Endothelial cell of umbilical vein (primary cell): ENCODE results near the gene NAV2. TPM values are rescaled to one million over a fixed set of nuclear protein-coding genes. Genes with fewer than 3 reads are reported as not detected.

Experiments used
- BruUV-seq: library from RNA; stranded (reverse); fragments of 400-500 nt; replicated peaks from 2 replicates; lab custom pipeline; 2021; lab: Mats Ljungman, UMichigan
- CTCF ChIA-PET: fragments of 300-600, 350-600 bp; sonication (Branson Sonifier 250); formaldehyde crosslinking; loops from one replicate; lab custom pipeline; 2021; ENCODE audit warnings: antibody characterized with exemption, inconsistent platforms; lab: Charles Lee
- POLR2A ChIA-PET: fragments of 300-600, 350-600 bp; sonication (Branson Sonifier 250); formaldehyde crosslinking; loops from one replicate; lab custom pipeline; 2021; ENCODE audit warnings: antibody characterized with exemption, inconsistent platforms; lab: Charles Lee
- DNase-seq: peaks from one replicate; pipeline ENCODE4 v3.0.0-alpha.2; 2011; ENCODE audit warnings: low read depth, low spot score
- FAIRE-seq: peaks from 2 replicates; lab custom pipeline; 2011; peaks lifted over from hg19 to GRCh38; lab: Jason Lieb, UNC
- H2AFZ ChIP-seq: 2 replicates; pipeline ENCODE4 v1.6.0; 2012; ENCODE audit warnings: low read depth, low read length, control low read depth, inconsistent platforms
- H3K27ac ChIP-seq: 2 replicates; pipeline ENCODE4 v1.5.1; 2011; ENCODE audit warnings: low read depth, mild to moderate bottlenecking, control low read depth, low read length, moderate library complexity; ENCODE audit not compliant: insufficient read depth
- H3K27me3 ChIP-seq, 2 experiments: 2 replicates each; pipeline versions ENCODE4 v1.6.0 to v1.6.1; 2011; ENCODE audit warnings: low read length in 2 of 2, mixed read lengths in 1 of 2; ENCODE audit not compliant: control insufficient read depth in 2 of 2, insufficient read depth in 2 of 2
- H3K36me3 ChIP-seq, 2 experiments: 2 replicates in 1 of 2; 3 replicates in 1 of 2; pipeline ENCODE4 v1.5.1; 2011; ENCODE audit warnings: low read length in 2 of 2, mild to moderate bottlenecking in 1 of 2, moderate library complexity in 1 of 2; ENCODE audit not compliant: control insufficient read depth in 2 of 2, insufficient read depth in 2 of 2; ENCODE audit errors: extremely low read depth in 1 of 2
- H3K4me1 ChIP-seq: 3 replicates; pipeline ENCODE4 v1.5.1; 2011; ENCODE audit warnings: mild to moderate bottlenecking, low read length; ENCODE audit not compliant: control insufficient read depth, insufficient read depth; ENCODE audit errors: extremely low read depth
- H3K4me2 ChIP-seq: 2 replicates; pipeline ENCODE4 v1.6.1; 2011; ENCODE audit warnings: low read length, control low read depth, mixed read lengths; ENCODE audit not compliant: insufficient read depth
- H3K4me3 ChIP-seq, 3 experiments: fragments of 200-600 bp in 1 of 3; sonication (generic), shearing (Covaris generic) in 1 of 3; replicated peaks in 1 of 3; 2 replicates each; pipeline ENCODE4 v1.5.1; 2011 to 2016; ENCODE audit warnings: control low read depth in 3 of 3, low read length in 3 of 3, mild to moderate bottlenecking in 2 of 3, inconsistent platforms in 1 of 3, low read depth in 1 of 3, moderate library complexity in 1 of 3; ENCODE audit not compliant: insufficient read depth in 1 of 3
- H3K79me2 ChIP-seq: 2 replicates; pipeline ENCODE4 v1.6.0; 2012; ENCODE audit warnings: low read length, inconsistent platforms; ENCODE audit not compliant: control insufficient read depth, insufficient read depth
- H3K9ac ChIP-seq: replicated peaks from 2 replicates; pipeline ENCODE3; 2011; ENCODE audit warnings: low read length, control low read depth; ENCODE audit not compliant: insufficient read depth; ENCODE audit errors: extremely low read depth
- H3K9me1 ChIP-seq: replicated peaks from 3 replicates; pipeline ENCODE4 v1.6.0; 2011; ENCODE audit warnings: mild to moderate bottlenecking, low read length; ENCODE audit not compliant: control insufficient read depth, insufficient read depth; ENCODE audit errors: extremely low read depth
- H3K9me3 ChIP-seq: replicated peaks from 2 replicates; pipeline ENCODE4 v1.5.1; 2012; ENCODE audit warnings: low read length, inconsistent platforms; ENCODE audit not compliant: control insufficient read depth, insufficient read depth
- H4K20me1 ChIP-seq: replicated peaks from 2 replicates; pipeline ENCODE3; 2011; ENCODE audit warnings: mild to moderate bottlenecking, low read length; ENCODE audit not compliant: control insufficient read depth, insufficient read depth; ENCODE audit errors: extremely low read depth
- CTCF ChIP-seq, 2 donors: IDR thresholded peaks; 1 replicate in 1 of 2; 2 replicates in 1 of 2; pipeline ENCODE4 v1.5.1; 2011; ENCODE audit warnings: low read length in 2 of 2, mild to moderate bottlenecking in 2 of 2, moderate library complexity in 2 of 2, control low read depth in 1 of 2, inconsistent platforms in 1 of 2, low read depth in 1 of 2; ENCODE audit not compliant: insufficient read depth in 1 of 2; ENCODE audit errors: extremely low read depth in 1 of 2
- EZH2 ChIP-seq: IDR thresholded peaks from 2 replicates; pipeline ENCODE4 v1.6.1; 2012; ENCODE audit warnings: borderline replicate concordance, low read depth, mild to moderate bottlenecking, moderate library complexity, low read length, inconsistent platforms; ENCODE audit not compliant: severe bottlenecking
- FOS ChIP-seq: IDR thresholded peaks from 2 replicates; pipeline ENCODE4 v1.6.1; 2011; ENCODE audit warnings: mild to moderate bottlenecking, low read length, moderate library complexity, borderline replicate concordance; ENCODE audit not compliant: insufficient read depth
- GATA2 ChIP-seq: IDR thresholded peaks from 2 replicates; pipeline ENCODE4 v1.7.0; 2011; ENCODE audit warnings: low read depth, mild to moderate bottlenecking, moderate library complexity, mixed read lengths, low read length; ENCODE audit not compliant: insufficient read length, insufficient read depth
- JUN ChIP-seq: IDR thresholded peaks from 2 replicates; pipeline ENCODE4 v1.6.1; 2011; ENCODE audit warnings: borderline replicate concordance, low read depth; ENCODE audit not compliant: insufficient read length, insufficient read depth
- MAX ChIP-seq: IDR thresholded peaks from 2 replicates; pipeline ENCODE4 v1.6.1; 2011; ENCODE audit not compliant: insufficient read depth, insufficient read length
- MYC ChIP-seq: IDR thresholded peaks from one replicate; pipeline ENCODE4 v1.6.1; 2011; ENCODE audit warnings: mild to moderate bottlenecking, low read depth, low read length
- POLR2A ChIP-seq: IDR thresholded peaks from 2 replicates; pipeline ENCODE4 v1.6.1; 2012; ENCODE audit warnings: low read depth, mild to moderate bottlenecking, control low read depth, low read length
- POLR2AphosphoS5 ChIP-seq: IDR thresholded peaks from 2 replicates; pipeline ENCODE4 v1.6.1; 2012; ENCODE audit warnings: low read depth, mild to moderate bottlenecking, control low read depth, low read length, moderate library complexity; ENCODE audit not compliant: insufficient read depth
- dilution Hi-C: fragments of 300-500 bp; cut with MboI; formaldehyde crosslinking; loops from one replicate; pipeline ENCODE4 v1.15.0; 2019; ENCODE audit warnings: low sequenced_read_pairs; ENCODE audit not compliant: extremely low pct_ligation_motif_present
- intact Hi-C: fragments of 100-400 bp; cut with micrococcal nuclease; formaldehyde crosslinking; loops from one replicate; pipeline ENCODE4 v1.10.0; 2022
- polyA plus RNA-seq, 4 experiments: library from polyadenylated mRNA; depleted of rRNA in 3 of 4; stranded (reverse) in 3 of 4; unstranded in 1 of 4; fragments of >200 nt; gene quantifications; 2 replicates each; pipeline versions ENCODE4 v1.2.1 to v1.2.3, GENCODE V29; 2011 to 2012; ENCODE audit warnings: missing spikeins in 1 of 4
- total RNA-seq: library from RNA; stranded (reverse); gene quantifications from 2 replicates; pipeline ENCODE4 v1.2.3, GENCODE V29; 2021

The NAV2 gene
- total and polyA plus RNA-seq, 2 donors (not counting 3 experiments of a cell fraction or from before 2014, with no cell fraction given) = 10.9 to 68.0 TPM

DNA sequence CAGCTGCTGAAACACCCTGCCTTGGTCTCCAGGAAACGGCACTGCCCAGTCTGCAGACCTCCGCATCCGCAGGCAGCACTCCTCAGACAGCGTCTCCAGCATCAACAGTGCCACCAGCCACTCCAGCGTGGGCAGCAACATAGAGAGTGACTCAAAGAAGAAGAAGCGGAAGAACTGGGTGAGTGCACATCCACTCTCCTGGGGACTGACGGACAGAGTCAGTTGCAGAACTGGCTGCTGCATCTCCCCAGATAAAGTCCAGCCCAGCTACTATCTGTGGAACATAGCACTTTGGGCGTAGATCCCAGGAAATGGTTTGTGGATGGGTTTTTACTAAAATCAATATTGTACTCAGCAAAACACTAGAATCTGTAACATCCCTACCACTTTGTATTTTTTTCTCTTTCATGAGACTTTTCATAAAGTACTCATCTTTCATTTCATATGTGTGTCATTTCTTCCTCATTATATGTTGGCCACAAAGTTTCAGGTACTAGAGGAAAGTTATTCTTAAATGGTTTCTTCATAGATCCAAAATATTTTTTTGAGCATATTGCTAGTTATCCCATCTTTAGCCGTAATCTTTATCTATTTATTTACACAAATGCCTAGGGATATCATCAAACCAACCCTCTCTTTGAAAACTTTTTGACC lies 367.5 kb downstream of the NAV2 start:
- H3K9ac ChIP-seq = no peak overlapping the region
- no peaks in the 10 kb centered on the region for H4K20me1 ChIP-seq
- no peaks in the 10 kb centered on the region for H3K27me3 ChIP-seq
- DNase-seq (no peak), FAIRE-seq (no peak)
- BruUV-seq = no TSS peak
- ChIA-PET POLR2A (no interaction called here), CTCF (interaction anchor here (1.0 kb wide), 2 partner anchors 10 to 16 kb away, joined by 3 read pairs; no protein-coding TSS in a partner anchor)
- intact Hi-C loops (no loop called here), dilution Hi-C loops (no loop called here)
- no peaks in the 10 kb centered on the region for H3K4me1 ChIP-seq
- no peaks in the 10 kb centered on the region for H3K9me3 ChIP-seq
- no peak overlapping the region for H3K4me3 ChIP-seq
- no peak for TF ChIP-seq POLR2AphosphoS5
- TF ChIP-seq JUN = no peak
- no peak for TF ChIP-seq CTCF (IDR thresholded peaks at IDR 0.05; ENCODE audit: extremely low read depth in 1 of 2, insufficient read depth in 1 of 2, low read depth in 1 of 2, low read length in 2 of 2)
- TF ChIP-seq GATA2 = no peak
- no peak for TF ChIP-seq EZH2
- no peak for TF ChIP-seq POLR2A
- no peak for TF ChIP-seq FOS
- no peak for TF ChIP-seq MYC
- TF ChIP-seq MAX = no peak
- no peaks in the 10 kb centered on the region for H3K79me2 ChIP-seq
- H2AFZ ChIP-seq = no peak overlapping the region
- H3K27ac ChIP-seq = no peak overlapping the region
- peaks cover 19 to 21% of the 10 kb centered on the region in 2 experiments for H3K36me3 ChIP-seq
- H3K4me2 ChIP-seq = no peak overlapping the region
- H3K9me1 ChIP-seq = no peaks in the 10 kb centered on the region
